ENCODE data around the gene DNM2. TPM values are rescaled to one million over a fixed set of nuclear protein-coding genes. Genes with fewer than 3 reads are reported as not detected.
"Not testable (repeated sequence)": the region's sequence is repeated elsewhere in the genome, so short reads cannot be mapped to it uniquely, and the experiment has no call there.

The DNM2 gene
- total RNA-seq, 2 experiments from 2014 or later, result 249 to 259 TPM

GRCh38 chr19:10830370-10830769, 112.5 kb downstream of the DNM2 start:
- H3K36me3 Mint-ChIP-seq, result peaks cover 4% of the 10 kb centered on the region
- ATAC-seq (ENCODE audit: low read depth) (no peak), DNase-seq (no peak)
- H3K27me3 Mint-ChIP-seq, result no peaks in the 10 kb centered on the region
- H3K9me3 Mint-ChIP-seq, result no peaks in the 10 kb centered on the region
- H3K27ac Mint-ChIP-seq, result no peak overlapping the region
- POLR2A ChIA-PET, result interaction anchor here (1.2 kb wide), 1 partner anchor 113 kb away, joined by 4 read pairs; no protein-coding TSS in a partner anchor
- H3K4me3 Mint-ChIP-seq, result no peak overlapping the region
- H3K4me1 Mint-ChIP-seq, result peaks cover 3% of the 10 kb centered on the region

- Mint-ChIP-seq H3K27ac (no peak overlapping the region), H3K27me3 (no peaks in the 10 kb centered on the region), H3K4me3 (no peak overlapping the region), H3K4me1 (peaks cover 3% of the 10 kb centered on the region), H3K9me3 (no peaks in the 10 kb centered on the region), H3K36me3 (peaks cover 4% of the 10 kb centered on the region)
- POLR2A ChIA-PET, result no interaction called here
- no peak for ATAC-seq (ENCODE audit: low read depth)
- DNase-seq, result no peak
Measured at GRCh38 chr19:10830931-10831779, 113.3 kb downstream of the DNM2 start.

- Mint-ChIP-seq H3K9me3 (peaks cover 7% of the 10 kb centered on the region), H3K27ac (no peak overlapping the region), H3K4me1 (peaks cover 14% of the 10 kb centered on the region), H3K4me3 (no peak overlapping the region), H3K27me3 (no peaks in the 10 kb centered on the region), H3K36me3 (peaks cover 2% of the 10 kb centered on the region)
- DNase-seq, result no peak
- ATAC-seq (ENCODE audit: low read depth), result no peak
- POLR2A ChIA-PET, result no interaction called here
Measured at GRCh38 chr19:10831987-10832938, 114.4 kb downstream of the DNM2 start.

- H3K27ac Mint-ChIP-seq, result no peak overlapping the region
Measured at GRCh38 chr19:10832939-10833296, 115.0 kb downstream of the DNM2 start.

DNA sequence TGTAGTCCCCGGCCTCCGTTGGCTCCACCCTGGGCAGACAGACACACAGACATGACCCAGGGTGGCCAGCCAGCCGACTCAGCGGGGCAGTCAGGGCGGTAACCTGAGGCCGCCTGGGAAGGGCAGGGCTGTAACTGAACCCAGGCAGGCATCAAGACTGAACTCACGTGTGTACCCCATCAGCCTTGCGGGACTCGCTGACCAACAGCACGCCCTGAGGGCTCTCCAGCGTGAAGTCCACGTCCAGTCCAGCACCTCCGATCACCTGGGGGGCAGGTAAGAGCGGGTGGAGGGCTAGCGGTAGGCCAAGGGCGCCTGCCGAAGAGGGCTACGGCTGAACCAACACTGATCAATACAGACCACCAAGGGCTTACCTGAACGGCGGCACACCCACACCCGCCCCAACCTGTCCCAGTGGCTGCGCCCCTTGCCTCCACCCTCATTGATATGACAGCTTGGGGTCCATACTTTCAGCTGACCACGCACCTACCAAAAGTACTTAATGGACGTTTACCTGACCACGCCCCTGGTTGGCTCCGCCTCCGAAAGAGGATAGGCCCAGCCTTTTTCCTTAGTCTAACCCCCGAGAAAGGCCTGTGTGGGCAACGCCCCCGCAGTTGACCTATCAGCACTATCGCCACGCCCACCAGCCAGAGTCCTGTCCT, 117.3 kb downstream of the DNM2 start:
- peaks cover 14% of the 10 kb centered on the region for H3K4me1 Mint-ChIP-seq
- POLR2A ChIA-PET, result interaction anchor here (0.6 to 2.2 kb wide), 12 partner anchors 9 to 1007 kb away, joined by 3 to 26 read pairs (median 4); partner anchors contain the start of genes DNM2, QTRT1 and UBL5
- DNase-seq, result no peak

More at GRCh38 chr19:10832939-10833296, 115.0 kb downstream of the DNM2 start:
- DNase-seq (no peak), ATAC-seq (ENCODE audit: low read depth) (no peak)
- H3K9me3 Mint-ChIP-seq, result peaks cover 7% of the 10 kb centered on the region
- no peak overlapping the region for H3K4me3 Mint-ChIP-seq
- POLR2A ChIA-PET, result no interaction called here
- peaks cover 2% of the 10 kb centered on the region for H3K36me3 Mint-ChIP-seq
- no peaks in the 10 kb centered on the region for H3K27me3 Mint-ChIP-seq
- peaks cover 14% of the 10 kb centered on the region for H3K4me1 Mint-ChIP-seq

GRCh38 chr19:10835754-10836478, 118.0 kb downstream of the DNM2 start, which contains the start of gene TMED1:
Gene TMED1 (minus strand): TSS chr19:10836212. CDS start chr19:10836191, 21 bp downstream.
- Mint-ChIP-seq H3K9me3 (peaks cover 8% of the 10 kb centered on the region), H3K4me3 (peak within 1 kb of the TSS; percentile 90), H3K27ac (peak within 1 kb of the TSS; percentile 98), H3K36me3 (peaks cover 4% of the 10 kb centered on the region), H3K4me1 (peaks cover 14% of the 10 kb centered on the region), H3K27me3 (peaks cover 4% of the 10 kb centered on the region)
- POLR2A ChIA-PET, result interaction anchor here (0.6 to 2.2 kb wide), 20 partner anchors 9 to 1008 kb away, joined by 3 to 26 read pairs (median 4); partner anchors contain the start of genes DNM2, QTRT1 and UBL5
- ATAC-seq (ENCODE audit: low read depth) (peak; percentile 90), DNase-seq (peak; percentile 92)

More for the DNA sequence above, 117.3 kb downstream of the DNM2 start:
- Mint-ChIP-seq H3K9me3 (peaks cover 8% of the 10 kb centered on the region), H3K36me3 (peaks cover 4% of the 10 kb centered on the region), H3K27me3 (peaks cover 4% of the 10 kb centered on the region), H3K27ac (peak overlapping the region; percentile 98), H3K4me3 (peak overlapping the region; percentile 90)
- ATAC-seq (ENCODE audit: low read depth), result peak; percentile 1

- Mint-ChIP-seq H3K36me3 (peaks cover 4% of the 10 kb centered on the region), H3K4me1 (peaks cover 14% of the 10 kb centered on the region), H3K27me3 (peaks cover 4% of the 10 kb centered on the region), H3K27ac (peak overlapping the region; percentile 98), H3K4me3 (peak overlapping the region; percentile 90), H3K9me3 (peaks cover 8% of the 10 kb centered on the region)
- peak; percentile 35 for ATAC-seq (ENCODE audit: low read depth)
- DNase-seq, result peak; percentile 87
- POLR2A ChIA-PET, result interaction anchor here (0.6 to 2.2 kb wide), 17 partner anchors 9 to 1008 kb away, joined by 3 to 26 read pairs (median 5); partner anchors contain the start of genes DNM2, QTRT1 and UBL5
Measured at GRCh38 chr19:10836479-10837330, 118.8 kb downstream of the DNM2 start.

GRCh38 chr19:10837649-10838048, 119.8 kb downstream of the DNM2 start:
- not testable (repeated sequence) for H3K27ac Mint-ChIP-seq; ATAC-seq (ENCODE audit: low read depth)
- H3K4me1 Mint-ChIP-seq, result peaks cover 14% of the 10 kb centered on the region

GRCh38 chr19:10838377-10838776, 120.5 kb downstream of the DNM2 start:
- no peak overlapping the region for H3K27ac Mint-ChIP-seq
- H3K4me1 Mint-ChIP-seq, result peaks cover 14% of the 10 kb centered on the region
- peaks cover 4% of the 10 kb centered on the region for H3K36me3 Mint-ChIP-seq
- DNase-seq (no peak), ATAC-seq (ENCODE audit: low read depth) (no peak)
- H3K27me3 Mint-ChIP-seq, result peaks cover 4% of the 10 kb centered on the region
- H3K4me3 Mint-ChIP-seq, result no peak overlapping the region
- POLR2A ChIA-PET, result no interaction called here
- peaks cover 8% of the 10 kb centered on the region for H3K9me3 Mint-ChIP-seq

More at GRCh38 chr19:10837649-10838048, 119.8 kb downstream of the DNM2 start:
- H3K36me3 Mint-ChIP-seq, DNase-seq, H3K9me3 Mint-ChIP-seq, POLR2A ChIA-PET, H3K27me3 Mint-ChIP-seq, H3K4me3 Mint-ChIP-seq: not testable (repeated sequence)

GRCh38 chr19:10839114-10840050, 121.5 kb downstream of the DNM2 start:
- no peak overlapping the region for H3K4me3 Mint-ChIP-seq
- H3K27me3 Mint-ChIP-seq, result peaks cover 8% of the 10 kb centered on the region
- peaks cover 4% of the 10 kb centered on the region for H3K36me3 Mint-ChIP-seq
- ATAC-seq (ENCODE audit: low read depth) (no peak), DNase-seq (no peak)
- H3K9me3 Mint-ChIP-seq, result peaks cover 8% of the 10 kb centered on the region
- H3K4me1 Mint-ChIP-seq, result peaks cover 16% of the 10 kb centered on the region
- no peak overlapping the region for H3K27ac Mint-ChIP-seq
- POLR2A ChIA-PET, result no interaction called here

DNA sequence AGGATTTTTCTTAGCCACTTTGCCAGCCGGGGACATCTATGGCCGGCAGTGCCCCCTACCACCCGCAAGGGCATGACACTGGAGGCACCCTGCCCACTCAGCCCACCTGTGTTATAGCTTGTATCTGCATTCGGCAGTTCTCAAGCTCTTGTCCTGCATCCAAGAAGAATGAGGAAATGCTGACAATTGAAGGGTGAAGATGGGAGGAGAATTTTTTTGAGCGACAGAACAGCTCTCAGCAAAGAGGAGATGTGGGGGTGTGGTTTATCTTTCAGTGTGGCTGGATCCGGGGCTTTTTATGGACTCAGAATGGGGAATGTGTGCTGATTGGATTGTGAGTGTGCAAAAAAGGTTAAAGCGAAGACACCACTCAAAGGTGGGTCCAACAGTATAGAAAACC, 124.9 kb downstream of the DNM2 start:
- ATAC-seq (ENCODE audit: low read depth) (no peak), DNase-seq (no peak)
- H3K4me1 Mint-ChIP-seq, result peaks cover 3% of the 10 kb centered on the region
- H3K4me3 Mint-ChIP-seq, result no peak overlapping the region
- H3K36me3 Mint-ChIP-seq, result peaks cover 9% of the 10 kb centered on the region
- peaks cover 7% of the 10 kb centered on the region for H3K9me3 Mint-ChIP-seq
- H3K27me3 Mint-ChIP-seq, result peaks cover 8% of the 10 kb centered on the region
- no peak overlapping the region for H3K27ac Mint-ChIP-seq
- POLR2A ChIA-PET, result no interaction called here

Measured in activated naive CD8-positive, alpha-beta T cell treated with anti-CD3 and anti-CD28 coated beads, Interleukin-2, amount 10 ng/mL, durations not matched to agents 7 days and 5 days (primary cell).